Measurements from ENCODE around the gene YAP1.
"Not testable (repeated sequence)": the region's sequence is repeated elsewhere in the genome, so short reads cannot be mapped to it uniquely, and the experiment has no call there.

The YAP1 gene

GRCh38 chr11:102166175-102167064 is 56.2 kb downstream of the YAP1 start:
- DNase-seq: no peak

DNA sequence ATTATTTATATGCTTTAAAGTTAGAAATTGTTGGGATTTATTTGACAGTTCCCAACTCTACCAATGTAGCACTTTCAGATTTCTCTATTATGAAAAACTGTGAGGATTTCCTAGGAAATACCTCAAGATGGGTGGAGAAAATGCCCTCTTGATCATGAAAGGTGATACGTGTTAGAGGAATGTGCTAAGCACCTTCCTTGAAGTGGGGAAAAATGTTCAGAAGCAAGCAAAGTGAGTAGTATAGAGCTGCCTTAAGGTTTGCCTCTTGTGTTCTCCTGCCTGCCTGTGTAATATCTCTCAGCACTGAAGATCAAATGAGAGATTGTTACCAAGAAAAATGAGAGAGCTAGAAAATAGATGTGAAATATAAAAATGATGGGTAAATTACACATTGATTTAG is 58.2 kb downstream of the YAP1 start:
- DNase-seq: no peak

DNA sequence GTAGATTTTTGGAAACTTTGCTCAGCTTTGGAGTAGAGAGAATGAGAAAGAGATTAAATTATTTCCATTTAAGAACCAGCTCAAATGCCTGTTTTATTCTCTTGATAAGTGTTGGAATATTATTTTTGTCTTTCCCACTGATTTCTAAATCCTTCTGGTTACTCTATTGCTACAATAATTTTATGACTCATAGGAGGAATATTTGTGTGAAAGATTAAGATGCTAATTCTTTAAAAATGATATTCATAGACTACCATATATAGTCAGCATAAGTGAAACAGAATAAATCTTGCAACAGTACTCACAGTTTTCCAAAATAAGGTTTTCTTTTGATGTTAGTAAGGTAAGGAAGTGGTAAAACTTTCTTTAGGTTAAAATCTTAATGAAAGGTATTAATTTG is 60.9 kb downstream of the YAP1 start:
- no peak for DNase-seq

DNA sequence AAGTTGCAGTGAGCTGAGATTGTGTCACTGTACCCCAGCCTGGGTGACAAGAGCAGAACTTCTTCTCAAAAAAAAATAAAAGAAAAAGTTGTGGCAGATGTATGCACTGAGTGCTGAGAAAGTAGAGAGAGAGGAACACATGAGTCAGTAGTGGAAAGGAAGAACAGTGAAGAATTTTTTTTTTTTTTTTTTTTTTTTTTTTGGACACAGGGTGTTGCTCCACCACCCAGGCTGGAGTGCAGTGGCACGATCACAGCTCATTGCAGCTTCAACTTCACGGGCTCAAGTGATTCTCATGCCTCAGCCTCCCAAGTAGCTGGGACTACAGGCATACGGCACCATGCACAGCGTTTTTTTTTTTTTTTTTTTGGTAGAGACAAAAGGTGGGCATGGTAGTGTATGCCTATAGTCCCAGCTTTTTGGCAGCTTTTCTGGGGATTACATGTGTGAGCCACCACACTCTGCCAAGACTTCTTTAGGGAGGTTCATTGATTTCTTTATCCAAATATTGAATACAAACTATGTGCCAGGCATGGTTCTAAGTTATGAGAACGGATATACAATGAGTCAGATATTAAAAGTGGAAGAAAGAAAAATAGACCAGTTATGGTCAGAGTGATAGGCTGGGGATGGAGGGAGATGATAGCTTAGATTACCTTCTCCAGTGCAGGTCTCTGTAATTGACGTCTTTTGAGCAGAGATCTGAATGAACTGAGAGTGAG is 62.0 kb downstream of the YAP1 start:
- DNase-seq: no peak

DNA sequence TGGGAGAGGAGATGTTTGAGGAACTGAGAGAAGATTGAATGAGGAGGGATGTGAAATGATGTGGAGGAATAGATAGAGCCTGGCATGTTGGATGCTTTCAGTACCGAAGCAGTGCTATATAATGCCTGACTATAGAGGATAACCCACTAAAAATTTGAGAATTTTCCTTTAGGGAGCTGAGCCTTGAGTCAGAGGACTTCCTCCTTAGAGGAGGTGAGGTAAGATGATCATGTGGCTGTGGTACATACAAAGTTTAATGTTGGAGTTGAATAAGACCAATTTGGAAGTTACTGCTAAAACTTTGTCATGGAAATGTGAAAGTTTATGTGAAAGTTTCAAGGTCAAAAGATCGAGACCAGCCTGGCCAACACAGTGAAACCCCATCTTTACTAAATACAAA is 66.9 kb downstream of the YAP1 start:
- no peak for DNase-seq

DNA sequence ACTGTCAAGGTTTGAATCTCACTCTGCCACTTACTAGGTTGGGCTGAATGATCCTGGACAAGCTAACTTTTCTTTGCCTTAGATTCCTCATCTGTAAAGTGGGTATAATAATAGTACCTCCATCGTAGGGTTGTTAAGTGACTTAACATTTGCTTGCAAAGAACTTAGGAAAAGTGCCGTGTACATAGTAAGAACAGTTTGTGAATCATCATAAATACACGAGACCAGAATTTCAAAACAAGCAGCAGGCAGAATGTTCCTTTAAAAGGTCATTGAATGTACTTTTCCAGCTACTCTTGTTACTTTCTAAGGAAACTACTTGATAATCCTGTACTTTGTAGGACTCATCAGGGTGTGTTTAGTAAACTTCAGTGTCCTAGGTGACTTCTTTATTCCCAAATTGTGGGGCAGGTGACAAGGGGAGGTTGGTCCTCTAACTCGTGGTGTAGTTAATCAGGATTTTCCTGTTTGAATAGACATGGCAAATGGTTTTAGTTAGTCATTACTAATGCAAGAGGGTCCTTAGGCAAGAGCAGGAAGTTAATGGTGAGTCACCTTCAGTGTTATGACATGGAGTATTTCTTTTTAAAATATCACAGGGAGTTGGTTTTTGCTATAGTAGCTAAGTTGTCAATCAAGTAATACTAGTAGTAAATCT is 67.9 kb downstream of the YAP1 start:
- no peak for DNase-seq

DNA sequence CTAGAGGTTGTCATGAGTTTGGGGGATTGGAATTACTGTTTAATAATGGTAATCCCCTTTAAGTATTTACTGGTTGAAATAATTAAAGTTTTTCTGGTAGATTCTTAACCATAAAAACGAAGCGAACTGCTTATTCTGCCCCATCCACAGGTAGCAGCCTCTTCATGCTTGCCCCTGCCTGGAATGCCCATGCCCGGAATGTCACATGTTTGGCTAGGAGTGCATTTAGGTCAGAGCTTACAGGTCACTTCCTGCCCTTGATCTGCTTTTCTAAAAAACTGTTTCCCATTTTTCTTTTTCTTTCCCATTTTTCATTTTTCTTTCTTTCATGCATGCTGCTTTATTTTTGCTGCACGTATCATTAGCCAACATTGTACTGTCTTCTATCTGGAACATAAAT is 69.1 kb downstream of the YAP1 start:
- DNase-seq: no peak

DNA sequence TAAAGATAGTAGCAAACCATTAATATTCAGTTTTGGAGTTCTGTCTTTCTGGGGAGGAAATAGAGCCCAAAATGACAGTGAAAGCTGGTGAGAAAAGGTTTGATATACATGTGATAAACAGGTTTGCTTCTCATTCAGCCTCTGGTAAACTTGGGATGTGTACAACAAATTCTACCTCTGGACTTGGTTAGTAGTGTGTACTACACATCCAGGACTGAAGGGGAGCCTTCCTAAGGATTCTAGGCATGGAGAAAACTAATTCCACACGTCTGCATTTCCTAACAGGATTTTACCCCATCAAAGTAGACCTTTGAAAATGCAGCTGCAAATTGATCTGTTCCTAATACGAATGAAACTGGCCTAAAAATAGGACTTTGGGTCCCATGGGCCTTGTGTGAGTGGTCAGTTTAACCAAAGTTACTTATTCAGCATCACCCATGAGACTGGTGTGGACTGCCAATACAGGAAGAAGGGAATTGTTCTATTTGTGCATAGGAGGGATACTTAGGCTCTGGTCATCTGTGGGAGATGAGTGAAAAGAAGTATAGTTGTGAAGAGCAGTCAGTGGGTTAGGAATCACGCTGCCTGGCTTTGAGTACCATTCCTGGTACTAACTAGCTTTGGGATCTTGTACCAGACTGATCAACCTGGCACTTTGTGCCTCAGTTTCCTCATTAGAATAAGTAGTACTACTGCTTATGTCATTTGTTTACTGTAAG is 74.2 kb downstream of the YAP1 start:
- DNase-seq: no peak

GRCh38 chr11:102186551-102187191 is 76.4 kb downstream of the YAP1 start:
- DNase-seq: no peak

- no peak for DNase-seq
These were observed 77.3 kb downstream of the YAP1 start for GRCh38 chr11:102187416-102188151.

- no peak for DNase-seq
These were observed 78.2 kb downstream of the YAP1 start for GRCh38 chr11:102188488-102188887.

DNA sequence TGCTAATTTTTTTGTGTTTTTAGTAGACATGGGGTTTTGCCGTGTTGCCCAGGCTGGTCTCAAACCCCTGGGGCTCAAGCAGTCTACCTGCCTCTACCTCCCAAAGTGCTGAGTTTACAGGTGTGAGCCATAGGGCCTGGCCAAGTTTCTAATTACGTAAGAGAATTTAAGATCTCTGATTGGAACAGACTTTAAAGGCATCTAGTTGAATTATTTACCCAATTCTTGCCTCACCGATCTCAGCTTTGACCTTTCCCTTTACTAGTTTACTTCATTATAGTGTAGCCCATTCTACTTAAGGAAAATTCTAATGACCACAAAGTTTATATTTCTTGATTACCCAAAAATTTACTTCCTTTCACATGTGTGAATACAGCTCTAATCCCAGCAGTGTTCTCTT is 81.6 kb downstream of the YAP1 start:
- no peak for DNase-seq

- no peak for DNase-seq
These were observed 82.3 kb downstream of the YAP1 start for GRCh38 chr11:102192349-102193066.

DNA sequence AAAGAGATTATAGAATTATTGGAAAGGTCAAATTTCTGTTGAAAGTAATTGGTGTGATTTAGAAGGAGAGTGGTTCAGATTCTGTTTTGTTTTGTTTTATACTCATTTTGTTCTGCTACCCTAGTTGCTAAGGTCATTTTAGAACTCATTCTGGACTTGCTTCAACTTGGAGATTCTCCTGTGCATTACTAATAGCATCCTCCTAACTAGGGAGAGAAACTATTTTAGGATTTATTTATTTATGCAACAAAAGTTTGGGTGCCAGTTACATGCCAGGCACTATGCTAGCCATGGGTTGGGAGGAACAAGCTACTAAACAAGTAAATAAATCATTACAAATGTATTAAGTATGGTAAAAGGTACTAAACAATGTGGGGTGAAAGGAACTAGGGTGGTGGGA is 84.0 kb downstream of the YAP1 start:
- DNase-seq: no peak

- DNase-seq: no peak
These were observed 84.7 kb downstream of the YAP1 start for GRCh38 chr11:102194990-102195389.

DNA sequence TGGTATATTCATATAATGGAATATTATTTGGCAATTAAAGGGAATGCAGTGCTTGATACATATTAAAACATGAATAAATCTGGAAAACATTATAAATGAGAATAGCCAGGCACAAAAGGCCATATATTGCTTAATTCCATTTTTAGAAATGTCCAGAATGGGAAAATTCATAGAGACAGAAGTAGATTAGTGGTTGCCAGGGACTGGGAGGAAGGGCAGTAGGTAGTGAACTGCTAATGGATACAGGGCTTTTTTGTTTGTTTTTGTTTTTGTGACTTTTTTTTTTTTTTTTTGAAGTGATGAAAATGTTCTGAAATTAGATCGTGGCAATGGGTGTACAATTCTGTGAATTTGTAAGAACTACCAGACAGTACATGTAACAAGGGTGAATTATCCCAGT is 86.1 kb downstream of the YAP1 start:
- DNase-seq: no peak

DNA sequence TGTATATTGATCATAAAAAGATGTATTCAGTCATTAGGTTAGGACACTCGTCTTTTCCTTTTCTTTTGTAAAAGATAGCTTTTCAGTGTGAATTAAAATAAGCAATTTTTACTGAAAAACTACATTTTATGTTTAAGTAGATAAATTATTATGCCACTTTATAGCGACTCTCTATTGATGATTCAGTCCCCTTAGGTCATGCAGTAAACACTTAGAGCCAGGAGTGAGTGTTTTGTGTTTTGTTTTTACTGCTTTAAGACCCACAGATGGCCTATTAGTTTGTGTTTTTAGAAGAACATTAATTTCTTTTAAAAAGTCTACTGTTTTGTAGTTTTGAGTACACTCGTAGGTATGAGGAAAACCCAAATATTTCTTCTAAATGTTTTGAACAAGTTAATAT is 86.6 kb downstream of the YAP1 start:
- no peak for DNase-seq

DNA sequence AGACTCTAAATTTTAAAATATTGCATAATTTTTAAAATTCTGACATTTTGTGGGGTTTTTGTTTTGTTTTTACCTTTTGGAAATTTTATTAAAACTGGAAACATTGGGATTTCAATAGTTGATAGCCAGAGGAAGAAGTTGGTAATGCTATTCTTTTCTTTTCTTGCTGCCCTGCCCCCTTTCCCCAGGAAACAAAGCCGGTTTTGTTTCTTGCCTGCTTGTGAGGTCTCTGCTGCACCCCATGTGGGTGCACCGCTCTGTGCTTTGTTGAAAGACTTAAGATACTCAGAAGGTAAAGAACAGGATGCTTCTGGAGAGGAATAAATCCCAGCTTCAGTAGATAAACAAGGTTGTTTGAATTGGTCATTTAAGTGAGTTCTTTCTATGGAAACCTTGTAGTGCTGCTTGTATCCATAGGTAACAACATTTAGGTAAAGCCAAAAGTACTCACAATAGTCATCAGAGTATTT is 87.5 kb downstream of the YAP1 start:
- no peak for DNase-seq

- no peak for DNase-seq
These were observed 89.4 kb downstream of the YAP1 start for GRCh38 chr11:102199673-102200072.

DNA sequence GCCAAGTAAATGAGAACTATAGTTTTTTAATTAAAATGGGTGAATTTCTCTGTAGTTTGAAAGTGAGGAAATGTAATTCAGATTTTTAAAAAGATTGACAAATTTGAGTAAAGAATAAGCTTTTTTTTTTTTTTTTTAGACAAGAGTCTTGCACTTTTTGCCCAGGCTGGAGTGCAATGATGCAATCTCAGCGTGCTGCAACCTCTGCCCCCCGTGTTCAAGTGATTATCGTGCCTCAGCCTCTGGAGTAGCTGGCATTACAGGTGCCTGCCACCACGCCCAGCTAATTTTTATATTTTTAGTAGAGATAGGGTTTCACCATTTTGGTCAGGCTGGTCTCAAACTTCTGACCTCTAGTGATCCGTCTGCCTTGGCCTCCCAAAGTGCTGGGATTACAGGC is 90.1 kb downstream of the YAP1 start:
- DNase-seq: not testable (repeated sequence)

GRCh38 chr11:102201776-102202175 is 91.5 kb downstream of the YAP1 start:
- DNase-seq: no peak
